ENCODE data around the gene SPECC1. TPM values are rescaled to one million over a fixed set of nuclear protein-coding genes. Genes with fewer than 3 reads are reported as not detected.
A peak's percentile ranks its signal among the peaks of the same experiment; 100 is the strongest.
"Not testable (repeated sequence)": the region's sequence is repeated elsewhere in the genome, so short reads cannot be mapped to it uniquely, and the experiment has no call there.

The SPECC1 gene
- total RNA-seq, 2 experiments from 2014 or later = 15.4 to 17.0 TPM

DNA sequence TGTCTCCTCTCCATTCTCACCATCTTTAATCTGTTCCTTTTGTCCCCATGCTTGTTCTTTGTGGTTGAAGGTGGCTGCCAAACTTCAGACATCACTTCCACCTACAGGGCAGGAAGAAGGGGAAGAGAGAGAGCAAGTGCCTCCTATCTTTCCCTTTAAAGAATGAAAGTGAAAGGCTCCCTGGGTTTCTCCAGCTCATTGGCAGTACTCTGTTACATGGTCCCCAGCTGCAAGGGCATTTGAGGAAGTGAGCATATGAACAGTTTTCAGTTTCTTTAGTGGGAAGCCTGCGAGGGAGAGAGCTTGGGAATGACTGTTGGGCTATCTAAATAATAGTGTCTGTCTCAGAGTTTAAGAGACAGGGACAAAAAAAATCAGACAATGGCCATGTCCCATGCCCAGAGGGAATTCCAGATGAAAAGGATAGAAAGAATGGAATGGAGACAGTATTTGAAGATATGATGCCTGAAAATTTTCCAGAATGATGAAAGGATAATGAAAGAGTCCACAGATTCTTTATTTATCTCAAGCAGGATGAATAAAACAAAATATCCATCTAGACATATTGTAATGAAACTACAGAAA is 298.3 kb downstream of the SPECC1 start:
- H3K27ac Mint-ChIP-seq = no peak overlapping the region
- ChIA-PET CTCF (no interaction called here), POLR2A (no interaction called here)
- DNase-seq = no peak
- H3K27me3 Mint-ChIP-seq = no peaks in the 10 kb centered on the region
- no peak overlapping the region for H3K4me3 Mint-ChIP-seq
- H3K4me1 Mint-ChIP-seq (ENCODE audit: low read depth) = no peaks in the 10 kb centered on the region
- H3K9me3 Mint-ChIP-seq = peaks cover 26% of the 10 kb centered on the region
- H3K36me3 Mint-ChIP-seq = peaks cover 14% of the 10 kb centered on the region
- intact Hi-C loops (cut with micrococcal nuclease) = loop anchor here (5.0 kb wide), 1 partner anchor 75 kb away; no protein-coding TSS in a partner anchor

GRCh38 chr17:20310481-20310880 is 301.3 kb downstream of the SPECC1 start:
- H3K4me3 Mint-ChIP-seq = no peak overlapping the region
- H3K4me1 Mint-ChIP-seq (ENCODE audit: low read depth) = no peaks in the 10 kb centered on the region
- intact Hi-C loops (cut with micrococcal nuclease) = no loop called here
- DNase-seq = no peak
- CTCF ChIA-PET = interaction anchor here (1.2 to 1.5 kb wide), 2 partner anchors 10 to 188 kb away, joined by 5 read pairs; no protein-coding TSS in a partner anchor
- peaks cover 11% of the 10 kb centered on the region for H3K36me3 Mint-ChIP-seq
- H3K27me3 Mint-ChIP-seq = no peaks in the 10 kb centered on the region
- POLR2A ChIA-PET = no interaction called here
- peaks cover 20% of the 10 kb centered on the region for H3K9me3 Mint-ChIP-seq
- no peak overlapping the region for H3K27ac Mint-ChIP-seq

- DNase-seq = no peak
- Mint-ChIP-seq H3K4me1 (ENCODE audit: low read depth) (no peaks in the 10 kb centered on the region), H3K9me3 (peaks cover 2% of the 10 kb centered on the region), H3K27me3 (no peaks in the 10 kb centered on the region), H3K27ac (no peak overlapping the region), H3K36me3 (no peaks in the 10 kb centered on the region), H3K4me3 (no peak overlapping the region)
- intact Hi-C loops (cut with micrococcal nuclease) = no loop called here
- POLR2A ChIA-PET = no interaction called here
- CTCF ChIA-PET = no interaction called here
These were observed 304.1 kb downstream of the SPECC1 start for GRCh38 chr17:20313306-20313705.

GRCh38 chr17:20313891-20314290 is 304.7 kb downstream of the SPECC1 start:
- Mint-ChIP-seq H3K9me3 (peaks cover 2% of the 10 kb centered on the region), H3K27ac (no peak overlapping the region), H3K4me3 (no peak overlapping the region), H3K4me1 (ENCODE audit: low read depth) (no peaks in the 10 kb centered on the region), H3K27me3 (no peaks in the 10 kb centered on the region), H3K36me3 (no peaks in the 10 kb centered on the region)
- intact Hi-C loops (cut with micrococcal nuclease) = no loop called here
- no peak for DNase-seq
- ChIA-PET POLR2A (no interaction called here), CTCF (no interaction called here)

- intact Hi-C loops (cut with micrococcal nuclease) = no loop called here
- Mint-ChIP-seq H3K27ac (no peak overlapping the region), H3K4me1 (ENCODE audit: low read depth) (no peaks in the 10 kb centered on the region), H3K4me3 (no peak overlapping the region), H3K27me3 (no peaks in the 10 kb centered on the region), H3K9me3 (no peaks in the 10 kb centered on the region), H3K36me3 (no peaks in the 10 kb centered on the region)
- no peak for DNase-seq
- ChIA-PET CTCF (interaction anchor here (2.6 kb wide), 1 partner anchor 87 kb away, joined by 14 read pairs; no protein-coding TSS in a partner anchor), POLR2A (no interaction called here)
These were observed 305.7 kb downstream of the SPECC1 start for GRCh38 chr17:20314834-20315233.

GRCh38 chr17:20315311-20315710 is 306.2 kb downstream of the SPECC1 start:
- intact Hi-C loops (cut with micrococcal nuclease) = no loop called here
- POLR2A ChIA-PET = no interaction called here
- no peaks in the 10 kb centered on the region for H3K9me3 Mint-ChIP-seq
- CTCF ChIA-PET = interaction anchor here (2.6 kb wide), 1 partner anchor 88 kb away, joined by 14 read pairs; no protein-coding TSS in a partner anchor
- no peaks in the 10 kb centered on the region for H3K4me1 Mint-ChIP-seq (ENCODE audit: low read depth)
- no peak overlapping the region for H3K27ac Mint-ChIP-seq
- no peak overlapping the region for H3K4me3 Mint-ChIP-seq
- H3K27me3 Mint-ChIP-seq = no peaks in the 10 kb centered on the region
- H3K36me3 Mint-ChIP-seq = no peaks in the 10 kb centered on the region
- no peak for DNase-seq

DNA sequence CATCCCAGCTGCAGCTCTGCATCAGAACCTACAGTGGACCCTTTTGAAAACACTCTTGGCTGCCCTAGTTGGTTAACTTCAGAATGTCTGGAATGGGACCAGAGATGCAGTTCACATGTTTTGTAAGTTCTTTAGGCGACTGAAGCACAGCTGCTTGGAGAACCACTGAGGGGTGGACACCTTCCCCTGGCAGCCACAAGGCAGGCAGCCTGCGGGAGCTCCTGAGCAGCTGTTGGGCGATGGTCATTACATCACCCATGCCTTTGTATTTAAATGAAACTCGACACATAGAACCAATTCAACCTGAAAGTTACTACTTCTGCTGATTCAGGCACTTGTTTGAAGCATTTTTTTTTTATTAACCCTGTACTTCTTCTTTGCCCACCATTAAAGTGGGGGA is 306.7 kb downstream of the SPECC1 start:
- no peaks in the 10 kb centered on the region for H3K27me3 Mint-ChIP-seq
- POLR2A ChIA-PET = no interaction called here
- intact Hi-C loops (cut with micrococcal nuclease) = no loop called here

DNA sequence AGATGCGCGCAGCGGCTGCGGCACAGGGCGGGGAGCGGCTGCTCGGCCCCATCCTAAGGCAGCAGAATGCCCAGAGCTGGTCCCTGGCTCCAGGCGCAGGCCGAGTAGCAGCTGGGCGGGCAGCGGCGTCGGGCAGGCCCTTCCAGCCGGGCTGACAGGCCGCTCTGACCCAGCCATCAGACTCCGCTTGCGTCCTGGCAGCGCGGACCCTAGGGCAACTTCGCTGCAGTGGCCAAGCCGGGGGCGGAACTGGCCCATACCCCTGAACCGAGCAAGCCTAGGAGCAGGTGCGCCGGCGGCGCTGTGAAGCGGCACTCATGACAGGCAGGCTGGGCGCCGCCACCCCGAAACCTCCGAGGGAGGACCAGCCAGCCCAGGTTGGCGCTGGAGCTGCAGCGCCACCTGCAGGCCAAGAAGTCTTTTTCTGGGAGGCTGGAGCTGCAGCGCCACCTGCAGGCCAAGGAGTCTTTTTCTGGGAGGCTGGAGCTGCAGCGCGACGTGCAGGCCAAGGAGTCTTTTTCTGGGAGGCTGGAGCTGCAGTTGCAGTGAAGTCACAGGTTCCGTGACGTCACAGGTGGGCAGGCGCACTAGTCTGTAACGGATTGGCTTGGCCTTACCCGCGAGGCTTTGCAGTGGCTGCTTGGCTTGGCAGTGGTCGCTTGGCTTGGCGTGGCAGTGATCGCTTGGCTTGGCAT is 311.5 kb downstream of the SPECC1 start:
- H3K4me3 Mint-ChIP-seq; H3K27me3 Mint-ChIP-seq; H3K27ac Mint-ChIP-seq; H3K36me3 Mint-ChIP-seq; H3K9me3 Mint-ChIP-seq; POLR2A ChIA-PET; H3K4me1 Mint-ChIP-seq (ENCODE audit: low read depth): not testable (repeated sequence)
- intact Hi-C loops (cut with micrococcal nuclease) = loop anchor here (1.0 to 5.0 kb wide), 4 partner anchors 94 to 343 kb away; partner anchors contain the start of gene AKAP10
- peak; percentile 87 for DNase-seq
- CTCF ChIA-PET = interaction anchor here (0.7 to 3.4 kb wide), 16 partner anchors 10 to 328 kb away, joined by 3 to 36 read pairs (median 4); no protein-coding TSS in a partner anchor

More for the DNA sequence above, 306.7 kb downstream of the SPECC1 start:
- H3K36me3 Mint-ChIP-seq = no peaks in the 10 kb centered on the region
- no peak for DNase-seq
- CTCF ChIA-PET = interaction anchor here (0.9 to 2.6 kb wide), 2 partner anchors 88 to 194 kb away, joined by 5 to 14 read pairs; no protein-coding TSS in a partner anchor
- no peaks in the 10 kb centered on the region for H3K9me3 Mint-ChIP-seq
- no peak overlapping the region for H3K4me3 Mint-ChIP-seq
- no peak overlapping the region for H3K27ac Mint-ChIP-seq
- no peaks in the 10 kb centered on the region for H3K4me1 Mint-ChIP-seq (ENCODE audit: low read depth)

GRCh38 chr17:20321357-20321756 is 312.2 kb downstream of the SPECC1 start:
- H3K27me3 Mint-ChIP-seq; H3K36me3 Mint-ChIP-seq; H3K4me3 Mint-ChIP-seq; POLR2A ChIA-PET; H3K4me1 Mint-ChIP-seq (ENCODE audit: low read depth); H3K27ac Mint-ChIP-seq; H3K9me3 Mint-ChIP-seq; DNase-seq: not testable (repeated sequence)
- CTCF ChIA-PET = interaction anchor here (1.0 to 3.4 kb wide), 13 partner anchors 10 to 329 kb away, joined by 3 to 36 read pairs (median 5); no protein-coding TSS in a partner anchor
- intact Hi-C loops (cut with micrococcal nuclease) = loop anchor here (5.0 kb wide), 3 partner anchors 199 to 344 kb away; partner anchors contain the start of gene AKAP10

- H3K4me1 Mint-ChIP-seq (ENCODE audit: low read depth); POLR2A ChIA-PET; H3K27me3 Mint-ChIP-seq; H3K4me3 Mint-ChIP-seq; CTCF ChIA-PET; DNase-seq; intact Hi-C loops (cut with micrococcal nuclease); H3K9me3 Mint-ChIP-seq; H3K36me3 Mint-ChIP-seq; H3K27ac Mint-ChIP-seq: not testable (repeated sequence)
These were observed 318.6 kb downstream of the SPECC1 start for GRCh38 chr17:20327739-20328138.

DNA sequence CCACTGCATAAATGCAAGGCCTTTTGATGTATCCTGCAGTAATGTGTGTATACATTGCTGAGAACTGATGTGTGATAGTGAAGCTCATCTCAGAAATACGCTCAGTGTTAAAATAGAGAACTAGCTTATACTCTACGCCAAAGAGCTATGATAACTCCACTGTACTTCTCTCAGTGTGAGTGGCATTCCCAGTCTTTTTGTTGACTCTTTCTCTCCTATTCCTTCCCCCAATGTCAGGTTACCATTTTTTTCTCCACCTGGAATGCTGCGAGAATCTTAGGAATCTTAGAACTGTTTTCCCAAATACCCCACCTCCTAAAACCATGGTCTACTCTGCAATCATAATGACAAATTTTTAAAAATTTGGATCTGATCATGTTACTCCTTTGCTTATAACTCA is 342.2 kb downstream of the SPECC1 start:
- H3K9me3 Mint-ChIP-seq; H3K27me3 Mint-ChIP-seq; CTCF ChIA-PET; H3K4me1 Mint-ChIP-seq (ENCODE audit: low read depth); DNase-seq; H3K27ac Mint-ChIP-seq; H3K36me3 Mint-ChIP-seq; intact Hi-C loops (cut with micrococcal nuclease); POLR2A ChIA-PET; H3K4me3 Mint-ChIP-seq: not testable (repeated sequence)

DNA sequence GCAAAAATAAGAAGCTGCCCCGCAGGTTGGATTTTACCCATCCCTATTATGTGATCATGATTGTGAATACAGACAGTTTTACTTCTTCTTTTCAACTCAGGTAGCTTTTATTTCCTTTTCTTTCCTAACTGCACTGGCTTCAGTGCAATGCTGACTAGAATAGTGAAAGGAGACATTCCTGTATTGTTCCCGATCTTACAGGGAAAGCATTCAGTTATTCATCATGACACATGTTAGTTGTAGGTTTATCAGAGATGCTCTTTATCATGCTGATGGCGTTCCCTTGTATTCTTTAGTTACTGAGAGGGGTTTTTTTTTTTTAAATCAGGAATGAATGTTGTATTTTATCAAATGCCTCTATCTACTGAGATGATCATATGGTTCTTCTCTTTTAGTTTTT is 343.4 kb downstream of the SPECC1 start:
- H3K36me3 Mint-ChIP-seq; CTCF ChIA-PET; H3K4me1 Mint-ChIP-seq (ENCODE audit: low read depth); intact Hi-C loops (cut with micrococcal nuclease); H3K27ac Mint-ChIP-seq; H3K27me3 Mint-ChIP-seq; H3K9me3 Mint-ChIP-seq; POLR2A ChIA-PET; DNase-seq; H3K4me3 Mint-ChIP-seq: not testable (repeated sequence)

- H3K4me1 Mint-ChIP-seq (ENCODE audit: low read depth); H3K27me3 Mint-ChIP-seq; CTCF ChIA-PET; DNase-seq; H3K36me3 Mint-ChIP-seq; intact Hi-C loops (cut with micrococcal nuclease); H3K9me3 Mint-ChIP-seq; H3K27ac Mint-ChIP-seq; H3K4me3 Mint-ChIP-seq; POLR2A ChIA-PET: not testable (repeated sequence)
These were observed 354.7 kb downstream of the SPECC1 start for GRCh38 chr17:20363846-20364245.
